ENCODE data around the gene MAML2.

GRCh38 chr11:96152623-96153022, 190.4 kb downstream of the MAML2 start:
- TF ChIP-seq CTCF (IDR thresholded peaks at IDR 0.05; ENCODE audit: poor library complexity) (no peak), EZH2phosphoT487 (IDR thresholded peaks at IDR 0.05; ENCODE audit: low read depth, severe bottlenecking, unreplicated experiment) (no peak)

All from hepatocyte (in vitro differentiated cells).